Kidney glomerular epithelial cell (primary cell): ENCODE results near the gene ABLIM2.

Experiments
- DNase-seq: peaks from one replicate; lab custom pipeline; 2025; lab: John Stamatoyannopoulos, UW

Gene ABLIM2

DNA sequence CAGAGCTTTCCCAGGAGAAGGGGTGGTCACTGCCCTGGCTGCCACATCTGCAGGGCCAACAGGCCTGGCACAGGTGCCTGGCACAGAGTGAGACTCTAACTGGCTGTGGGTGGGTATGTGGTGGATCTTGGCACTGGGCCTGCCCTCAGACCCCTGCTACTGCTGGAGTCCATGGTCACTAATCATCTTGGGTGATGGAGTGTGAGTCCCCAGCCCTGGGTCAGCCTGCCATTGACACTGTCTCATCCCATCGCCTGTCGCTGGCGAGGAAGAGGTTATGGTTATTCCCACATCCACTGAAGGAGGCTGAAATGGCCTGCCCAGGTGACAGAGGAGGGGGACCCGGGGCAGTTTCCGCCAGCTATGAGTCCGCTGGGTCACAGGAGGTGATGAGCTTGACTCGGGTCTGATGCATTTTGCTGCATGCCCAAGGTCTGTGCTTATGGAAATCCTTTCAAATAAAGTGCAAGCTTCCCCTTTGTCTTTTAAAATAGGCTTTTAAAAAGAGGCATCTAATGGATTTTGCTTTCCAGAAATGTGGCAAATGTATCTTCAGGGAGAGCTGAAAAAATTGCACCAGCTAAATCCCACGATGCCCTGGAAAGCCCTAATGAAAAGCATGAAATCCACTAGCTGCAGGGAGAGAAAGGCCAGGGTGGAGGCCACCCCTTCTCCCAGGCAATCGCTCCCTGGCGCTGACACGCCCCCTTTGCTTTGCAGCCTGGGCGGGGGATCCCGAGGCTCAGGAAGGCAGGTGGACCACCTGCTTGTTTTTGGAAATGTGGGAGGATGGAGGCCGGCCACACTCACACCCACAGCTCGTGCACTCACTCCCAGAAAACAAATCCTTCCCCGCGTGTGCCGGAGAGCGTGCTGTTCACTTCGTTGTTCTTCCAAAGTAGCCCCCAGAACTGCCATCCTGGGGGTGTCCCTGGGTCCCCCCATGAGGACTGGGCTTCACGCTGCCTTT, 54.9 kb downstream of the ABLIM2 start:
- no peak for DNase-seq

DNA sequence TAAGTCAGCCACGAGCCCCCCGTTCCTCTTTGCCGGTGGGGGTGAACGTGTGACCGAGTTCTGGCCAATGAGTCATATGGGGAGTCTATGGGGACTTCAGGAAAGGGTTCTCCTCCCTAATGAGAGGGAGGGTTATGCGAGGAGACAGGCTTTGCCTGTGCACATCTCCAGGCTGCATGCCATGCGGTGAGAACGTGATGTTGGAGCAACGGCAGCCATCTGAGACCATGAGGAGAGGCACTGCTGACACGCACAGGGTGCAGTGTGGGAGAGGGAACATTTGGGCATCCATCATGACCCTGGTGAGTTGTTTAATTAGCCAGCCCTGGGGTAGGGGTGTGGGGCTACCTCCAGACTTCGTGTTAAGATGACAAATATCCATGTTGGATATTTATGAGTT, 55.8 kb downstream of the ABLIM2 start:
- no peak for DNase-seq

DNA sequence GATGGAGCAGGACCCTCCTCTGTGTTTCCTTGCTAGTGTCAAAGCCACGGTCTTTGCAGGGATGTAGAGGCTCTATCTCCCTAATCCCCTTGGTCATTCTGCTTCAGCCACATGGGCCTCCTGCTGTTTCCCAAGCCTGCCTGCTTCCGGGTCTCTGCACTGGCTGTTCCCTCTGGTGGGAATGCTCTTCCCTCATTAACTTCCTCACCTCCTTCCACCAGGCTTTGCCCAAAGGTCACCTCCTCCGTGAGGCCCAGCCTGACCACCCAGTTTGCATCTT, 56.6 kb downstream of the ABLIM2 start:
- DNase-seq, result no peak

- no peak for DNase-seq
These were observed 57.2 kb downstream of the ABLIM2 start for GRCh38 chr4:8101213-8102075.

DNA sequence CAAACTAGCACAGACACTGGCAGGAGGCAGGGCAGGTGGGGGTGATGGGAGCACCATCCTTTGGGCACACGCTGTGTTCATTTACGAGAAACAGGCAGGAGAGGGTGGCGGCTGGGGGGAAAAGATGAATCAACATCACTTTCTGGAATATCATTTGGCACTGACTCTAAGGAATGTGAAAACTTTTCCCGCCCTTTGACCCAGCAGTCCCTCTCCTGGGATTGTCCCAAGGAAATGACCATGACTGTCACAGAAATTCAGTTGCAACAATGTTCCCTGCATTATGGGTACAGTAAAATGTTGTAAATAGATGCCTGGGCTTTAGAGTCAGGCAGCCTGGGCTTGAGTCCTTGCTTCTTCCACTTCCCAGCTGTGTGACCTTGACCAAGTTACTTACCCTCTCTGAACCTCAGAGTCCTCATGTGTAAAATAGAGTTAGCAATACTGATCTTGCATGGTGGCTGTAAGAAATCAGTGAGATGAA, 58.6 kb downstream of the ABLIM2 start:
- DNase-seq, result no peak

DNA sequence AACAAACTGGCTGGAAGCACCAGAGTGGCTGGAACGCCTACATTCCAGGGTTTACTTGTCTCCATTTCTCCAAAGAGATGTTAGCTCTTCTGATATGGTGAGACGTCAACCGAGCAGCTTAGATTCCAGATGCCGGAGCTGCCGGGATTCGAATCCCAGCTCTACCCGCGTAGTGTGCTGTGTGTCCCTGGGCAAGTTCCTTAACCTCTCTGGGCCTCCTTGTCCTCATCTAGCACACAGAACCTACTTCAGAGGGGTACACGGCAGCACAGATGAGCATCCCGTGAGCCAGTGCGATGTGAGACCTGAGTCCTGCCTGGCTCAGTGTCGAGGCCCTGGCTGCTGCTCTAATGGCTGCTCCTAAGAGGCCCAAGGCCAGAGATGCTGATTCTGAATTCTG, 60.1 kb downstream of the ABLIM2 start:
- no peak for DNase-seq

DNA sequence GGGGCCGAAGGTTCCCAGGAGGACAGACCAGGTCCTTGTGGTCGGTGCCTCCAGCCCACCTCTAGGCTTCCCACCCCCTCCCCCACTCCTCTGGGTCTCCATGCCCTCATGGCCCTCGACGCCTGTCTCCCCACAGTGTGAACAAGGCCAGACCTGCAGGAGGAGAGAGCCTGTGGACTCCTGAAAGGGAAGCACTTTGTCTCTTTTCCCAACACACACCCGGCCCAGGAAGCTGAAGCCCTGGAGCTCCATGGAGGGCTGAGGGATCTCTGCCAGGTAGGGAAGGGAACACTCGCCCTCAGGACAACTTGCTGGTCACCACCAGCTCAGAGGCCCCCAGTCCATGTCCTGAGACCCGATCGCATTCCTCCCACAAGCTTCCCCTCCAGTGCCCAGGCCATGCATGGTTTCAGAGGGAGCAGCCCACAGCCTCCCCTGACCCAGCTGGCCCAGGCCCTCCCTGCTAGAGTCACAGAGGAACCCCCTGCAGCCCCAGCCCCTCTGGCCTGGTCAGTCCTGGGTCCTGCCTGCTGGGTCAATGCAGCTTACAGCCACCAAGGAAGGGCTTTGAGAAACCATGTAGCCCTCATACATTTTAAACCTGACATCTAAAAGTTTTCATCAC, 60.8 kb downstream of the ABLIM2 start:
- DNase-seq, result no peak

DNA sequence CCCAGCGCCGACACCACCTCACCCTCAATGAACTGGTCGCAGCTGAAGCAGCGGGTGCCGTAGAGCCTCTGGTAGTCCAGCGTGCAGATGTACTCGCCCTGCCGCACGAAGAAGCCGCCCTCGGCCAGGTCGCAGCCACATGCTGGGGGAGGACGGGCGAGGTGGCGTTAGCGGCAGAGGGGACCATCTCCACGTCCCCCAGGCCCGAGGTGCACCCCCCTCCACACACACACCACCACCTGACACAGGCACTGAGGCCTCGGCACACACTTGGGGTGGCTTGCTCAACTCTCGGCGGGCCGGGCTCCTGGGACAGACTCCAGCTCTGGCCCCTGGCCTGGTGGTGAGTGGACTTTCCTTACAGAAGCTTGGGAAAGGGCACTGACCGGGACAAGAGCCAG, 61.5 kb downstream of the ABLIM2 start:
- DNase-seq, result no peak

DNA sequence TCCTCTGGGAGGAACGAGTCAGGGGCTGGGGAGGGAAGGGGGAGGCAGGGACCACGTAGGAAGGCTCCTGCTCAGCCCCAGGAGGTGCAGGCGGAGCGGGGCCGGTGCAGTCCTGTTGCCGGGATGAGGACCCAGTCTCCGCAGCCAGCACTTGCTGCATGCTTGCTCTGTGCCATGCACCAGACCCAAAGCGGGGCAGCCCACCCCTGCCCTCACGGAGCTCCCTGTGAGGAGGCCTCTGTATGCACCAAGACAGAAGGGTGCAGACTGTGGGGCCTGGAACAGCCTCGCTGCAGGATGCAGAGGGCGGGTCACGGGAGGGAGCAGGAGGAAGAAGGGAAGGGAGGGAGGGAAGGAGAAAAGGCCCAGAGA, 61.9 kb downstream of the ABLIM2 start:
- DNase-seq, result no peak

DNA sequence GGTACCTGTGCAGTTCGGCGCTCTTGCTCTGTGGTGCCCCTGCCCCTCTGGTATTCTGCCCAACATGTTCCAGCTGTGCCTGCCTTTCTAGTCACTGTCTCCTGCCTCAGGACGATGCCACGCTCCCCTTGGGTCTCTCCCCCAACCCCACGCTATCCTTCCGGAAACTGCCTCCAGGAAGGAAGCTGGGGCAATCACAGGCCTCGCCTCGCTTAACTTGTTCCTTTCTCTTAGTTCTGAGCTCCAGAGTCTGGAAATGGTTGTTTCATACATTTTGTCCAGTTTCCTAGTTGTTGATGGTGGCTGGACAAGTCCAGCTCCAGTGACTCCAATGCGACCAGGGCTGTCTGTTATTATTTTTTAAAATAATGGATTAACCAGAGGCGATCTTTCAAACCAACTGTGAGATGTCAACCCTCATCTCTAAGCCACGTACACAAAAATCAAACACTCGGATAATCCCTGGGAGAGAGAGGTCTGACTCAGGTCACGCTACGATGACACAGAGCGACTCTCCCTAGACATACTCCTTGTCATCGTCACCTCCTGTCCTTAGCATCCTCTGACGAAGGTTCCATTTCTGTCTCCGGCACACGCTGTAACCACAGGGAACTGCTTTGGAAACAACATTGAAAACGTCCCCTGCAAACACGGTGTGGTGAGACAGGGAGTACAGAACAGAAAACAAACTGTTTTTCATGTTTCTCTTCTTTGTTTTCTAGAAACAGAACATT, 62.5 kb downstream of the ABLIM2 start:
- DNase-seq, result no peak

- DNase-seq, result no peak
These were observed 64.9 kb downstream of the ABLIM2 start for GRCh38 chr4:8093587-8094274.

DNA sequence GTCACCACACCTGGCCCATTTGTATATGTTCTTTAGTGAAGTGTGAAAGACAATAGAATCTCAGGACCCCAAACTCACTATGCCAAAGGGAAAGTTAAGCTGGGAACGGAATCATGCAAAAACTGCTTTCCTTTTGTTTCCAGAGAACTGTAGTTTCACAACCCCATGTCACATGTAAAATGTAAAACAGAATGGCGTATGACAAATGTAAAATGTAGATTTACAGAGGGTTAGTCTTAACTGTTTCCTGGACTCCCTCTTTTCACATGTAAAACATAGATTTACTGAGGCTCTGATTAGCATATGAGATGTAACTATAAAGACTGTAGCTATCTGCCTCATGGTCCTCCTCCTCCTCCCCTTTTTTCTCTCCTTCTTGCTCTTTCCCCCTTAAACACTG, 66.3 kb downstream of the ABLIM2 start:
- DNase-seq, result no peak

- DNase-seq, result no peak
These were observed 67.8 kb downstream of the ABLIM2 start for GRCh38 chr4:8090744-8091301.

GRCh38 chr4:8090312-8090711, 68.3 kb downstream of the ABLIM2 start:
- DNase-seq, result no peak

GRCh38 chr4:8089862-8090261, 68.8 kb downstream of the ABLIM2 start:
- no peak for DNase-seq

- no peak for DNase-seq
These were observed 69.6 kb downstream of the ABLIM2 start for GRCh38 chr4:8088966-8089491.

- no peak for DNase-seq
These were observed 70.6 kb downstream of the ABLIM2 start for GRCh38 chr4:8087921-8088495.

DNA sequence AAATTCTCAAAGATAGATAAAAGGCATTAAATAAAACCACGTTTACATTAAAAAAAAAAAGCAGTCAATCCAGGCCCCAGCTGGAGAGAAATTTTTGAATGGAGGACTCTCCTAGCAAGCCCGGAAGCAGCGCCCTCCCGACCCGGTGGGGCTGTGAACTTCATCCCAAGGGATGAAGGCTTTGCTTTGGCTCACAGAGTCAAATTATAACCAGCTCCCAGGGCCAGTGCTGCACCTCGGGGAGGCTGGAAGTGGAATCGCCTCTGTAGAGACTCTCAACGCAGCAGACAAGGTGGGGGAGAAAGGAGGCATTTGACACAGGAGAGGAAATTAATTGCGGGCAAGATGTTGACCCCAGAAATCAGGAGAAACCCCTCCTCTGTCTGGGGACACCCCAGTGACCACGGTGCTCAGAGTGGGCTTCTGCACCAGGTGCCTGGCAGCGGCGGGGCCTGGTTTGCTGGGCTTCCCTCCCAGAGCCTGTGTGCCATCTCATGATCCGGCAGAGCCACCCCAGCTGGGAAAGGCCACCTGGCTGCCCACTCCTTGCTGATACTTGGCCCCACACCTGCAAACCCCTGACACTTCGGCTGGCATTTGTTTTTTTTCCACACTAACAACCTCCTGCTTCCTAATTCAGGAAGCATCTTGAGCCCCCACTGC, 71.7 kb downstream of the ABLIM2 start:
- no peak for DNase-seq

GRCh38 chr4:8085491-8086117, 73.0 kb downstream of the ABLIM2 start:
- no peak for DNase-seq
